Frontal cortex (tissue), 4 donors: ENCODE results near the gene AK8. TPM values are rescaled to one million over a fixed set of nuclear protein-coding genes. Genes with fewer than 3 reads are reported as not detected.

Experiments used
- DNase-seq, 2 donors: peaks; one replicate each; pipeline ENCODE4 v3.0.0; 2012; ENCODE audit warnings: low spot score in 2 of 2
- FAIRE-seq: peaks from 2 replicates; lab custom pipeline; 2012; peaks lifted over from hg19 to GRCh38; lab: Jason Lieb, UNC
- total RNA-seq: library from RNA; depleted of rRNA; stranded (reverse); fragments of >200 nt; gene quantifications from one replicate; pipeline ENCODE4 v1.2.3, GENCODE V29; 2014
- donor health status: control.
- donor health status: control.
- donor health status: control.

The AK8 gene
- total RNA-seq, 1 donor from 2014 or later, result 1.2 TPM

- DNase-seq, result no peak
- no peak for FAIRE-seq
These were observed 49.8 kb downstream of the AK8 start for GRCh38 chr9:132828201-132828770.

- no peak for FAIRE-seq
These were observed 50.7 kb downstream of the AK8 start for GRCh38 chr9:132827366-132827765.

DNA sequence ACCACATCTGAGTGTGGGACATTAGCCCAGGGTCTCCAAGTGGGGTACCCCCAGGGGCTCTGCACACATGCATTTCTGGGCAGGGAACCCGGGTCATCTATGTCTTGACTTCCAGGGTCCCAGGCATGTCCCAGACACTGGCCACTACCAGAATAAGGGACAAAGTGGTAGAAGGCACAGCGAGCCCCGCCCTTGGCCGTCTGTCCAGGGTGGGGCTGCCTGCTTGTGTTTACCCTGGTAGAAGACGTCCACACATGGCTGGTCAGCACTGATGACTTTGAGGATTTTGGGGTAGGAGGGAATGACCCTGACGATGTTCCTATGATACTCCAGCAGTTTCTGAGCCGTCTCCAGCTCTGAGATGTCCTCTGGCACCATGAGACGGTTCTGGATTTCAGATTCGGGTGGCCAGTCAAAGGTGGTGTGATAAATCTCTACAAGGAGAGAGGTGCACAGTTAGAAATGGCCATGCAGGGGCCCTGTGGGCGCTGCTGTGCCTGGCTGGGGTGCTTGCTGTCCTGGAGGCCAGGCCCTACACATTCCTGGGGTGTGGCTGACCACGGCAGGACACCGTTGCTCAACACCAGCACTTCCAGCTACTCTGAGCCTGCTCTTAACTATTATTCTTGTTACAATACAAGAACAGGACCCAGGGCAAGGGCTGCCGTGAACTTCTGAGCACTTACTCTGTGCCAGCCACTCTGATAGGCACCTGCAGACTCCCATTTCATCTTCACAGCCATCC, 51.3 kb downstream of the AK8 start:
- no peak for FAIRE-seq
- DNase-seq, result no peak

More at GRCh38 chr9:132827366-132827765, 50.7 kb downstream of the AK8 start:
- no peak for DNase-seq

- DNase-seq (no peak), FAIRE-seq (no peak)
These were observed 52.0 kb downstream of the AK8 start for GRCh38 chr9:132826131-132826530.

- no peak for FAIRE-seq
These were observed 52.7 kb downstream of the AK8 start for GRCh38 chr9:132825430-132825829.

DNA sequence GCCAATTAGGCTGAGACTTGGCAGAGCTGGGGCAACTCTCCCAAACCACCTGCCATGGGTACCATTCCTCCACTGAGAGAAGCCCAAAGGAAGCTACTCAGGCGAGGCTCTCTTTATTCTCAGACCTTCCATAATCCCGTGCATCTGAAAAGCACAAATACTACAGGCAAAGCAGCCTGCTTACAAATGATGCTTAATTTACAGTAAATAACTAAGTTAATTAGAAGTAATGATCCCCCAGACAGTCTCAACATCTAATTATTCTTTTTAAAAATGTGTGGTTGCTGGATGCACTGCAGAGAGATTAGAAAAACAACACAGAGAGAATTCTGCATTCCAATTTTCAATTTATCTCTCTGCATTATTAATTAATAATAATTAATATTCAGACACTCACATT, 53.1 kb downstream of the AK8 start:
- no peak for FAIRE-seq

More at GRCh38 chr9:132825430-132825829, 52.7 kb downstream of the AK8 start:
- no peak for DNase-seq

DNA sequence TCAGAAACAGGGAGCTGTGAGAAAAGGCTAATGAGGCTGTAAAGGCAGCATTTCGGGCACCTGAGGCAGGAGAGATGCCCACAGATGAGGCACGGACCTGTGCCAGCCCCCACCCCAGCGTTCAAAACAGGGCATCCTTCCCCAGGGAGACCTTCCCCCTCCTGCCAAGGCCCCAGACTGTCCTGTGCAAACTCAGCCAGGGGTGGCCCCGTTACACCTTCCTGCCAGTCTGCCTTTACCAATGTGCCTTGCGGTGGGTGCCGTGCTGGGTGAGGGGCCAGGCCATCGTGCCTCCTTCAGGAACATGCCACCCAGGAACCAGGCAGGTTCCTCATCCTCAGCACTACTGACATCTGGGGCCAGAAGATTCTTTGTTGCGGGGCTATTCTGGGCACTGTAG, 53.9 kb downstream of the AK8 start:
- no peak for DNase-seq
- no peak for FAIRE-seq

More for the DNA sequence above, 53.1 kb downstream of the AK8 start:
- DNase-seq, result no peak

DNA sequence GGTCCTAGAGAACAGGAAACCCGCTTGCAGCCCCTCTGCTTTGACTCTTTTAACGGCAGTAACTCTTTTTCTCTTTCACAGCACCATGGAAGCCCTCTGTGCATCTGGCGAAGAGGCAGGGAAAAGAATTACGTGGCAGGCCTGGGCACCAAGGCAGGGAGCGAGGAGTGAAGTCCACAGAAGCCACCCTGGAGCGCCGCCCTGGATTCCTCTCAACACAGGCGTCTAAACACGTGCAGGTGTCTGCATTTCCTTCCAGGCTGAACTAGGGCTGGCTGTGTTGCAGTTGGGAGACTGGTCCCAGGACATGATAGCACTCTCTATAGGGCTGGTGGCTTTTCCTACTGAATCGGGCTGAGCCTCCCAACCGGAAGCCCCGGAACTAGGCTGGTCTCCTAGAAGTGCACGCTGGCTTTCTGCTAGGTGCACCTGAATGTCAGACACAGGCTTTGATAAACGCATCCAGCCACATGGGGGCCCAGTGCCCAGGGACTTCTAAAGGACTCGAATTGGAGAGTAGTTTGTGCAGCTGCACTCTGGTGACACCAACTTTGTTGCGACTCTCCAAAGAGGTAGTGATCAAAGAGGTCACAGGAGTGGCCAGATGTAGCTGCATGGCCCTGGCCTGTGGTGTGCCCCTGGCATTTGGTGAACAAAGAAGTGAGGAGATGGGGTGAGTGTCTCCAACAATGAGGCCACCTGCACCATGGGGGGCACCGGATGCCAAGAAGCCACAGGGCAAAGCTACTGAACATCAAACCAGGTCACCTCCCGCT, 54.5 kb downstream of the AK8 start:
- no peak for FAIRE-seq
- no peak for DNase-seq

DNA sequence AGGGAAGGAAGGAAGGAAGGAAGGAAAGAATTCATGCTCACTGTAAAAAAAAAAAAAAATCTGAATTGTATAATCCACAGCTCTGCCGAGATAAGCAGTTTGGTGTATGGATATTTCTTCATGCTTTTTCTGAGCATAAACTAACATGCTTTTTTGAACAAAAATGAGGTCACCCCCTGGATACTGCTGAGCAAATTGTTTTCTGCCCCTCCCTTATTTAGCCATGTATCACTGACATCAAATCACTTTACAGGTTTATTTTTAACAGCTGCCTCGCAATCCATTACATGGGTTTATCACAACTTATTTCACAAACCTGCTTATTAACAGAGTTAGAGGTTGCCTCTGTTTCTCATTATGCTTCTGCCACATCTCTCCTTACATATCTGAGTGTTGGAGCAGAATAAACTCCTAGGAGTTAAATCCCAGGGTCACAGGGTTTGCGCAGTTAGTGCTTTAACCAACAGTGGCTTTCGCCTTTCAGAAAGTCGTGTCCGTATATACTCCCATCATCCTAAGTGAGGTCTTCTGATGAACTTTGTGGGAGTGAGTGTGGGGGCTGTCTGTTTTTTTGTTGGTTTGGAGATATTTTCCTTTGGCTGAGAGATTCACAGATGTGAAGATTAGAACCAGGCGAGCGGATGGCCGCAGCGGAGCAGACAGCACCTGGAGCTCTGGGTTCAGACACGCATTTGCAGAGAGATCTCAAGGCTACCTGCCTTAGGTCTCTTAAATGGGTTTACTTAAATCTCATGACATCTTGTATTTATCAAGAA, 57.7 kb downstream of the AK8 start:
- FAIRE-seq (no peak), DNase-seq (no peak)

DNA sequence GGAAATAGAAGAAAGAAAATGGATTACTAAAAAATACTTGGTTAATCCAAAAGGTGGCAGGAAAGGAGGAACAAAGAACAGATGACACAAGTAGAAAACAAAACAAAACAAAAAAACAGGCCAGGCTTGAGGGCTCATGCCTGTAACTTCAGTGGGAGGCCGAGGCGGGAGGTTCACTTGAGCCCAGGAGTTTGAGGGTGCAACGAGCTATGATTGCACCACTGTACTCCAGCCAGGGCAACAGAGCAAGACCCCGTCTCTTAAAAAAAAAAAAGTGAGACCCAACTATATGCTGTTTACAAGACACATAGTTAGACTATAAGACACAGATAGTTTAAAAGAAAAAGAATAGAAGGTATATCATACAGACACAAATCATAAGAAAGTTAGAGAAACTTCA, 59.5 kb downstream of the AK8 start:
- no peak for FAIRE-seq
- DNase-seq, result no peak

GRCh38 chr9:132814937-132815336, 63.1 kb downstream of the AK8 start:
- DNase-seq, result no peak
- no peak for FAIRE-seq

DNA sequence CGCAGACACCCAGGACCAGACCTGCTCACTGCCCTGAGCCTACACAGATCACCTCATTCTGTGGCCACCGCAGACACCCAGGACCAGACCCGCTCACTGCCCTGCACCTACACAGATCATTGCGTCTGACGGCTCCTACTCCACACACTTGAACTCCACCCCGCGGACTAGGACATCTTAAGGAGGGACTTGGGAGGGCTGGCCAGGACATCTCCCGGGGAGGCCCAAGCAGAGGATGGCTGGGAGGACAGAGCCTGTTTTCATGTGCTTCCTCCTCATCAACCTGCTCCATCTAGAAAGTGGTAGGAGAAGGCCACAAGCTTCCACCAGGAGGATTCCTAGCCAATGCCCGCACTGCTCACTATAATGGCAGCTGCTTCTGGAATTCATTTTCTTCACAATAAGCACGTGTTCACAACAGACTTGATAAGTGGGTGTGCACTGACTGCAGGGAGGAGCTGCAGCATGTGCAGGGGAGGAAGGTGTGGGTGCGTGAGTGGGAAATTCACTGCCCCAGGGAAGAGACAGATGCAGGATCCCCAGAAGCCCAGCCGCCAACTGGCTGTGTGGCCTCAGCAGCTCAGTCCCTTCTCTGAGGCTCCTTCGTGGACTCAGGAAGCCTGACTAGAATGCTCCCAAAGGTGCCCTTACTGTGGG, 64.8 kb downstream of the AK8 start:
- DNase-seq (no peak), FAIRE-seq (no peak)

DNA sequence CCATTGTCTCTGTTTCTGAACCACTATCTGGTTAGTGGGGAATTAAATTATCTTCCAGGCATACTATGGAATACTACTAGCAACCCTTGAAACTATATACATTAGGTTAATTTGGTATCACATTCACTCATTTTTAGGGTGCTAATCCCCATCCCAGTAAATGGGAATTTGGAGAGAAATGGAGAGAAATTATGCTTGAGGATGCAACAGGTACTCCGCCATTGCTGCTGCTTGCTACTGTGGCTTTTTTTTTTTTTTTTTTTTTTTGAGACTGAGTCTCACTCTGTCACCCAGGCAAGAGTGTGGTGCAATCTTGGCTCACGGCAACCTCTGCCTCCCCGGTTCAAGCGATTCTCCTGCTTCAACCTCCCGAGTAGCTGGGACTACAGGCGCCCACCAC, 66.1 kb downstream of the AK8 start:
- DNase-seq (no peak), FAIRE-seq (no peak)

GRCh38 chr9:132810314-132810713, 67.8 kb downstream of the AK8 start:
- no peak for FAIRE-seq
- no peak for DNase-seq

DNA sequence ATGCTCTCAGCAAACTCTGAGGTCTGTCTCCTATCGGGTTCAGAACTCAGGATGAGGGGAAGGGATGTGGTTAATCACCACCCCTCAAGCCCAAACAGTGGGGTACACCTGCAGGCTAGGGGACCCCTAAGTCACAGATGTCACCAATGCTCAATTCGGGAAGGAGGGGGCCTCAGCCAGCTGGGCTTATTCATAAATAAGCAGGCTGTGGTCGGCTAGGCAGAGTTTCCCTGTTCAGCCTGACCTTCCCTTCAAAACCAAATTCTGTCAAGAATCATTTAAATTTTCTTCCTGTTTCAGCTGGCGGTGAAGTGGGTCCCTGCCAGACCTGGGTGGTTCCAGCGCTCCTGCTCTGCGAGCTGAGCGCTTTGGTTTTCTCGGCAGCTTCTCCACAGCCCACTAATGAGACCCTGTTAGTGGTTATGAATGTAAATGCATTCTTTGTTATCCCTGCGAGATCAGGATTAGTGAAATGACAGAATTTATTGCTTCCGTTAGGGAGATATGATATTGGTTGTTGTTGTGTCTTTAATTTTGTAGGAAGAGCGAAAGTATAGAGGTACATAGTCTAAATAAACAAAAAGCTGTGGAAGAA, 68.3 kb downstream of the AK8 start:
- no peak for DNase-seq

GRCh38 chr9:132808645-132809044, 69.4 kb downstream of the AK8 start:
- FAIRE-seq, result no peak

More for the DNA sequence above, 68.3 kb downstream of the AK8 start:
- no peak for FAIRE-seq

GRCh38 chr9:132806723-132807421, 71.2 kb downstream of the AK8 start:
- DNase-seq, result no peak
- FAIRE-seq, result no peak

More at GRCh38 chr9:132808645-132809044, 69.4 kb downstream of the AK8 start:
- DNase-seq, result no peak

GRCh38 chr9:132806306-132806705, 71.8 kb downstream of the AK8 start:
- no peak for FAIRE-seq
- no peak for DNase-seq
